ENCODE results near the gene COLEC12.

The COLEC12 gene

GRCh38 chr18:505483-506122, 5.1 kb upstream of the COLEC12 start:
- no peak for DNase-seq

- DNase-seq, result no peak
Measured at GRCh38 chr18:501406-501714, 859 bp upstream of the COLEC12 start.

GRCh38 chr18:499776-500631, 497 bp downstream of the COLEC12 start:
- DNase-seq, result no peak

- DNase-seq, result no peak
Measured at GRCh38 chr18:498931-499775, 1.3 kb downstream of the COLEC12 start.

GRCh38 chr18:497688-498087, 2.8 kb downstream of the COLEC12 start:
- DNase-seq, result no peak

GRCh38 chr18:495452-495851, 5.0 kb downstream of the COLEC12 start:
- DNase-seq, result no peak

GRCh38 chr18:495017-495416, 5.5 kb downstream of the COLEC12 start:
- no peak for DNase-seq

GRCh38 chr18:493986-494983, 6.2 kb downstream of the COLEC12 start:
- DNase-seq, result no peak

GRCh38 chr18:492451-492850, 8.1 kb downstream of the COLEC12 start:
- DNase-seq, result no peak

GRCh38 chr18:490624-491023, 9.9 kb downstream of the COLEC12 start:
- no peak for DNase-seq

GRCh38 chr18:490024-490366, 10.5 kb downstream of the COLEC12 start:
- no peak for DNase-seq

- no peak for DNase-seq
Measured at GRCh38 chr18:489244-490023, 11.1 kb downstream of the COLEC12 start.

GRCh38 chr18:486929-487740, 13.4 kb downstream of the COLEC12 start:
- DNase-seq, result no peak

GRCh38 chr18:484749-485464, 15.6 kb downstream of the COLEC12 start:
- DNase-seq, result no peak

- DNase-seq, result no peak
Measured at GRCh38 chr18:478681-479080, 21.8 kb downstream of the COLEC12 start.

GRCh38 chr18:477565-477964, 22.9 kb downstream of the COLEC12 start:
- peak; percentile 55 for DNase-seq

- DNase-seq, result no peak
Measured at GRCh38 chr18:476251-476664, 24.2 kb downstream of the COLEC12 start.

- no peak for DNase-seq
Measured at GRCh38 chr18:475202-476031, 25.1 kb downstream of the COLEC12 start.

- DNase-seq, result no peak
Measured at GRCh38 chr18:474416-474815, 26.1 kb downstream of the COLEC12 start.

Data from RPMI8226 (cell line).